GM18498 (cell line): ENCODE data around the gene TRAPPC3.
"Not testable (repeated sequence)": the region's sequence is repeated elsewhere in the genome, so short reads cannot be mapped to it uniquely, and the experiment has no call there.

ENCODE experiments used
- ATAC-seq: cut with Tn5 transposase; IDR thresholded peaks from one replicate; pipeline ENCODE4 v1.9.1; 2021; ENCODE audit warnings: mild to moderate bottlenecking, moderate library complexity; ENCODE audit not compliant: unreplicated experiment

TRAPPC3 gene

GRCh38 chr1:36166938-36167905, 17.9 kb upstream of the TRAPPC3 start:
- no peak for ATAC-seq

DNA sequence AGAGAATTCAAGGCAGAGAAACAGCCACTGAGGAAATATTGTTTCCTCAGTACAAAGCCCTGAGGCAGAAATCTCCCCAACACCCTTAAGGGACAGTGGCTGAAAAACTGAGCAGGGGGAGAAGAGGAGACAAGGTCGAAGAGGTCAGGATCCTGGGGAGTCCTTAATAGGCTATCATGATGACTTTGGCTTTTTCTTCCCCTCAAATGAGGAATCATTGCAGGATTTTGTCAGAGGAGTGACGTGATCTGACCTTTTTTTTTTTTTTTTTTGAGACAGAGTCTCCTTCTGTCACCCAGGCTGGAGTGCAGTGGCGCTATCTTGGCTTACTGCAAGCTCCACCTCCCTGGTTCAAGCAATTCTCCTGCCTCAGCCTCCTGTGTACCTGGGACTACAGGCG, 16.9 kb upstream of the TRAPPC3 start:
- ATAC-seq = no peak

DNA sequence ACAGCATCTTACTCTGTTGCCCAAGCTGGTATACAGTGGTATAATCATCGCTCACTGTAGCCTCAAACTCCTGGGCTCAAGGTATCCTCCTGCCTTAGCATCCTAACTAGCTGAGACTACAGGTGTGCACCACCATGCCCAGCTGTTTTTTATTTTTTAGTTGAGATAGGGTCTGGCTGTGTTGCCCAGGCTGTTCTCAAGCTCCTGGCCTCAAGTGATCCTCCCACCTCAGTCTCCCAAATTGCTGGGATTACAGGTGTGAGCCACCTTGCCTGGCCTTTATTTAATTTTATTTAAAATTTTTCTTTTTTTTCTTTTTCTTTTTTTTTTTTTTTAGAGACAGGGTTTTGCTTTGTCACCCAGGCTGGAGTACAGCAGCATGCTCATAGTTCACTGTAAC, 15.9 kb upstream of the TRAPPC3 start:
- ATAC-seq = no peak

DNA sequence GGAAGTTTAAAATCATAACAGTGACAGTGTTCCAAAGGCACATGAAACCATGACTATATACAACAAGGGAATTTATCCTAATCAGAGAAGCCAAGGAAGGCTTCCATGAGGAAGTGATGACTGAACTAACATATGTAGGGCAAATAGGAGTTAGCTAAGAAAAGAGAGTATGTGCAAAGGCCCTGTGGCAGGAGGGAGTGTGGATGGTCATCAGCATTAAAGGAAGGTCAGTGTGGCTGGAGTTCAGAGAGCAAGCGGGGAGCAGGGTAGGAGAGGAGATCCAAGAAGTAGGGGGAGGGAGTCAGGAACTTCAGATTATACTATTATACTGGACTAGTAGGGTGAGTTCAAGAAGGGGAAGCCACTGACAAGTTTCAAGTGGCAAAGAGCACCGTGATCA, 15.1 kb upstream of the TRAPPC3 start:
- ATAC-seq = no peak

- ATAC-seq = no peak
Observed at GRCh38 chr1:36163426-36163825, 14.1 kb upstream of the TRAPPC3 start.

- ATAC-seq = no peak
Observed at GRCh38 chr1:36162680-36163239, 13.5 kb upstream of the TRAPPC3 start.

- no peak for ATAC-seq
Observed at GRCh38 chr1:36161641-36162531, 12.6 kb upstream of the TRAPPC3 start.

- peak; percentile 30 for ATAC-seq
Observed at GRCh38 chr1:36160949-36161485, 11.7 kb upstream of the TRAPPC3 start.

DNA sequence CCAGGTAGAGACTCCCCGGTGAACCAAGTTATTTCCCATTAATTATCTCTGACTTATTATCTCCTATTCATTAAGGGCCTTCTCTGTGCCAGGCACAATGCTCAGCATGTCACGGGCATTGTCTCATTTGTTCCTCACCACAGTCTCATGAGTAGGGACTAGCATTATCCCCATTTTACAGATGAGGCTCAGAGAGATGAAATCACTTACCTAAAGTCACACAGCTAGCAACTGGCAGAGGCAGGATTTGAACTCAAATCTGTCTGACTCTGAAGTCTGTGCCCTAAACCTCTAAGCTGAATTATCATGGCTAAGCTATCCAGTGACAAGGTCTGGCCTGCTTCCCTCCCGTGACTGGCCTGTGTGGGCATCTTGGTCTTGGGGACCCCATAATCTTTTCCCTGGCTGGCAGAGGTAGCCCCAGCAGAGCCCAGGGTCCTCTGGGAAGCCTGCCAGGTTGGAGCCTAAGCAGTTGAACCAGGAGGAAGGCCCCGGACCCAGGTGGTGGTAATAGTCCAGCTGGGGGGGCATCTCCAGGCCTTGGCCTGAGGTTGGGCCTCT, 11.2 kb upstream of the TRAPPC3 start:
- ATAC-seq = no peak

GRCh38 chr1:36159614-36160387, 10.5 kb upstream of the TRAPPC3 start:
- no peak for ATAC-seq

GRCh38 chr1:36158827-36159252, 9.6 kb upstream of the TRAPPC3 start:
- ATAC-seq = not testable (repeated sequence)

- ATAC-seq = no peak
Observed at GRCh38 chr1:36157973-36158826, 8.9 kb upstream of the TRAPPC3 start.

GRCh38 chr1:36157115-36157903, 8.0 kb upstream of the TRAPPC3 start:
- ATAC-seq = no peak

DNA sequence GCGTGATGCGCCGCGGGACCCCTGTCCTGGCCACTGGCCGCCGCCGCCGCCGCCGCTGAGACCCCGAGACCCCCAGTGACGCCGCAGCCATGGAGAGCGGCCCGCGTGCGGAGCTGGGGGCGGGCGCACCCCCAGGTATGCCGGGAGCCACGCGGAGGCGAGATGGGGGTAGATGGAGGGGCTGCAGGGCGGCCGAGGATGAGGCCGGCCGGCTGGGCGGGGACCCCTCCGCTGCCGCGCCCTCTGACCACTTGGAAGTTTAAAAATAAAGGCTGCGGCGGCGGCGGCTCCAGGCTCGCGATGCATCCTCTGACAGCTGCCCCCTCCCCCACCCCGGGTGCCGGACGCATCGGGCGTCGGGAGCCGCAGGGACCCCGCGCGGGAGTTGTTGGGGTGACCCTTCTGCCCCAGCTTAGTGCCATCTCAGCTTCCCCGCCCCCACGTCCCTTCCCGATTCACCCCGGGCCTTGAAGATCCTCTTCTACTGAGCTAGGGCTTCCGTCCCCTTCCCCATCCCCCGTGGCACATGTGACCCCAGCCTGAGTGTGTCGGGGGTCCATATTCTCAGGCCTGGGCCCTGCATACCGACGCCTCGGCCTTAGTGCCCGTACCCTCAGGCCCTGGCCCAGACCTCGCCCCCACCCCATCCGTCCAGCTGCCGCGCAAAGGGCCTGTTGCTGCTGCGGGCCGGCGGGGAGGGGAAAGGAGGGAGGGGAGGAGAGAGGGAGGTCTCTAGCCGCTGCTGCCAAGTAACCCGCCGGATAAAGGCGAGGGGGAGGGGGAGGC, 7.2 kb upstream of the TRAPPC3 start:
- peak; percentile 17 for ATAC-seq

DNA sequence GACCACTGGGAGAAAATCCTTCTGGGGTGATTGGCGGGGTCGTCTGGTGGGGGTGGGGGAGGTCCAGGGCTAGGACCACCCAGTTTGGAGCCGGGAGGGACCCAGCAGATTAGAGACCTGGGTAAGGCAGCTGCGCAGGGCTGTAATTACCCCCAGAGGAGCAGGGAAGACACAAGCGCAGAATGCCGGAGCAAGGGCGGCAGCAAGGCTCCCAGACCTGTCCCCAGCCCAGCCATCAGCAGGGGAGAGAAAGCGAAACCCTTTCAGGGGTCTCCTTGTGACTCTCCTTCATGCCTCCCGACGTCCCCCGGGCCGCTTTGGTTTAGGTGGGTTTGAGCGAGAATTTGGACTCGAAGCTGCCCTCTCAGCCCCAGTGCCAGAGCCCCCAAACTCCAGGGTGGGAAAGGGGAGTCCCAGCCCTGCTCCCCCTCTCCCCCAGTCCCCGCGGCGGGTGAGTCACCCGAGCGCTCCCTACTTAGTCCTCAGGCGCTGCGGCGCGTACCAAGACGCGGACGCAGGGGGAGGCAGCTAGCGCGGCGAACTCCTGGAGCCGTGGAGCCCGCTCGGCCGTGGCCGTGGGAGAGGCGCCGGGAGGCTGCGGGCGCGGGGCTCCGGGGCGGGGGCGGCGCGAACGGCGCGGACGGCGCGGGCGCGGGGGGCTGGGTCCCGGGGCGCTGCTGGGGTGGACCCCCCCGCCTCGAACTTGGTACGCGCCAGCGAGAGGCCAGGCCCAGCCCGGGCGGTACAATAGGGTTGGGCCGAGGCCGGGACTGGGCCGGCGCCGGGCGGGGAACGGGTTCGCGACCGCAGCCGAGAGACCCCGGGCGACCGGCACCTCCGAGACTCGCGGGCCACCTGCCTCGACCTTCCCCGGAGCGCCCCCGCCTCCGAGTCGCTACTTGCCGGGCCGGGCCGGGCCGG, 6.4 kb upstream of the TRAPPC3 start, which contains the start of gene MAP7D1:
Gene MAP7D1, plus strand, starts transcription at position 753 of the 921 bp plus-strand sequence. CDS start 258 bp downstream, outside the sequence.
- ATAC-seq = peak; percentile 63

DNA sequence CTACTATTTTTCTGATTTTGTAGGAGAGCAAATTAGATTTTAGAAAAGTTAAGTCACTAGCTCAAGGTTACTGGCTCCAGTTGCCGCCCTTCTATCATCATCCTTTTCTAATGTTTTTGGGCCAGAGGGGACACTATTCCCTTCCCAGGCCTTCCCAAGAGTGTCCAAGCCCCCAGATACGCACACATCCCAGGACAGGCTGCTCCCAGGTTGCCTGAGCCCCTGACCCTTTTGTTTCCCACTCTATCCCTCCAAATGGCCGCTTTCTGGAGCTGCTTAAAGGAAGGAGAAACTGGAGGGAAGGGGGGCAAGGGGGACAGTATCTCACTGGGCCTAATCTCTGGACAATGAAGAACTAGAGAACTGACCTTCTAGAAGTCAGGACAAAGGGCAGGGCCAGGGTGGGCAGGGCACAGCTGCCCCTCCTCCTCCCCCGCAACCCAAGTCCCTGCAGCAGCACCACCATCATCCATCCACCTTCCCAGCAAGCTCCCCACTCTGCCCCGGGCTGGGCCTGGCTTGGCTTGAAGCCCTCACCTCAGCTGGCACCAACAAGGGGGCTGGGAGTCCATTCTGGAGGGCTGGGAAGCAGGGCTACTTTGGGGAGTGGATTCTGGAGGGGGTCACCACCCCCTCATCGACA, 5.6 kb upstream of the TRAPPC3 start:
- no peak for ATAC-seq
